ENCODE measurements around the gene SLC4A1AP. TPM values are rescaled to one million over a fixed set of nuclear protein-coding genes. Genes with fewer than 3 reads are reported as not detected.

The SLC4A1AP gene
- total RNA-seq, 1 experiment from 2014 or later = 29.7 TPM

DNA sequence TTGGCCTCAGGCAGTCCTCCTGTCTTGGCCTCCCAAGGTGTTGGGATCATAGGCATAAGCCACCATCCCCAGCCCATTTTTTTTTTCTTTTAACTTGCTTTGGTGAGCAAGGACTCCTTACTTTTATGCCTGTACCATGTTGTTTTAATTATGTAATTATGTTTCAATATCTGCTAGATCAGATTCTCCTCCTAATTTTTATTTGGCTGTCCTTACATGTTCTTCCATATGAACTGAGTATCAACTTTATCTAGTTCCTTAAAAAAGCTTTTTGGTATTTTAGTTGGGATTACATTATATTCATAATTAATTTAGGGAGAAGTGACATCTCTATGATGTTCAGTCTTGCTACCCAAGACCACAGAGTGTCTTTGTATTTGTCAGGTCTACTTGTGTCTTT lies 18.5 kb upstream of the SLC4A1AP start:
- no peaks in the 10 kb centered on the region for H3K4me1 ChIP-seq (ENCODE audit: insufficient read depth, low read length, poor library complexity, severe bottlenecking)
- POLR2A ChIA-PET (ENCODE audit: low non-redundant PET) = no interaction called here
- H3K27me3 ChIP-seq (replicated peaks; ENCODE audit: insufficient read depth, low read depth, low read length, poor library complexity) = no peaks in the 10 kb centered on the region

DNA sequence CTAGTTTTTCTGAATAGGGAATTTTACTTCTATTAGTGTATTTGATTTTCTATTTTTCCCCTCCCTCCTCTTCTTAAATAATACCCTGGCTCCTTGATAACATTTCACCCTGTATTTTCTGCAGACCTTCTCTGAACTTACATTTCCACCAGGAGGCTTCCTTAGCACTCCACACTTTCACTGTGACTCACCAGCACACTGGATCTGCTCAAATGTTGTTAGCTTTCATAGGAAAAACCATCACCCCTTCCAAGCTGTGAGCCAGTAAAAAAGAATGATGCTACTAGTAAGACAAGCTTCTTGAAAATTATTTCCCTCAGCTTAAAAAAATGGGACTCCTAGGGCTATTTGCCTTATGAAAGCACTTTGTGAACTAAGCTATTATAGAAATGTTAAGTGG lies 16.4 kb upstream of the SLC4A1AP start:
- TF ChIP-seq EZH2 (IDR thresholded peaks at IDR 0.05; ENCODE audit: borderline replicate concordance, low read depth, low read length, poor library complexity, severe bottlenecking) = no peak
- TF ChIP-seq, protein P1, sequence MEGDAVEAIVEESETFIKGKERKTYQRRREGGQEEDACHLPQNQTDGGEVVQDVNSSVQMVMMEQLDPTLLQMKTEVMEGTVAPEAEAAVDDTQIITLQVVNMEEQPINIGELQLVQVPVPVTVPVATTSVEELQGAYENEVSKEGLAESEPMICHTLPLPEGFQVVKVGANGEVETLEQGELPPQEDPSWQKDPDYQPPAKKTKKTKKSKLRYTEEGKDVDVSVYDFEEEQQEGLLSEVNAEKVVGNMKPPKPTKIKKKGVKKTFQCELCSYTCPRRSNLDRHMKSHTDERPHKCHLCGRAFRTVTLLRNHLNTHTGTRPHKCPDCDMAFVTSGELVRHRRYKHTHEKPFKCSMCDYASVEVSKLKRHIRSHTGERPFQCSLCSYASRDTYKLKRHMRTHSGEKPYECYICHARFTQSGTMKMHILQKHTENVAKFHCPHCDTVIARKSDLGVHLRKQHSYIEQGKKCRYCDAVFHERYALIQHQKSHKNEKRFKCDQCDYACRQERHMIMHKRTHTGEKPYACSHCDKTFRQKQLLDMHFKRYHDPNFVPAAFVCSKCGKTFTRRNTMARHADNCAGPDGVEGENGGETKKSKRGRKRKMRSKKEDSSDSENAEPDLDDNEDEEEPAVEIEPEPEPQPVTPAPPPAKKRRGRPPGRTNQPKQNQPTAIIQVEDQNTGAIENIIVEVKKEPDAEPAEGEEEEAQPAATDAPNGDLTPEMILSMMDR (conservative IDR thresholded peaks at IDR 0.05; ENCODE audit: low read depth, low read length) = no peak
- POLR2A ChIA-PET (ENCODE audit: low non-redundant PET) = no interaction called here
- Histone ChIP-seq H3K27me3 (replicated peaks; ENCODE audit: insufficient read depth, low read depth, low read length, poor library complexity) (no peaks in the 10 kb centered on the region), H3K9me3 (ENCODE audit: low read depth, low read length, poor library complexity, severe bottlenecking) (no peaks in the 10 kb centered on the region), H3K27ac (ENCODE audit: low read depth, low read length, poor library complexity, severe bottlenecking) (no peak overlapping the region), H3K4me1 (ENCODE audit: insufficient read depth, low read length, poor library complexity, severe bottlenecking) (no peaks in the 10 kb centered on the region), H3K36me3 (ENCODE audit: insufficient read depth, low read length, poor library complexity, severe bottlenecking) (peaks cover 68% of the 10 kb centered on the region), H3K4me3 (ENCODE audit: low read depth, low read length, poor library complexity, severe bottlenecking) (no peak overlapping the region)
- CTCF ChIA-PET = no interaction called here
- DNase-seq (ENCODE audit: low spot score) = no peak
- BruUV-seq (replicated peaks) = no TSS peak
- intact Hi-C loops (cut with micrococcal nuclease; ENCODE audit: unreplicated experiment) = no loop called here

More for the DNA sequence above, 18.5 kb upstream of the SLC4A1AP start:
- Histone ChIP-seq H3K4me3 (ENCODE audit: low read depth, low read length, poor library complexity, severe bottlenecking) (no peak overlapping the region), H3K9me3 (ENCODE audit: low read depth, low read length, poor library complexity, severe bottlenecking) (no peaks in the 10 kb centered on the region), H3K27ac (ENCODE audit: low read depth, low read length, poor library complexity, severe bottlenecking) (no peak overlapping the region), H3K36me3 (ENCODE audit: insufficient read depth, low read length, poor library complexity, severe bottlenecking) (peaks cover 65% of the 10 kb centered on the region)
- TF ChIP-seq, protein P1 (conservative IDR thresholded peaks at IDR 0.05; ENCODE audit: low read depth, low read length) = no peak
- DNase-seq (ENCODE audit: low spot score) = no peak
- CTCF ChIA-PET = no interaction called here
- intact Hi-C loops (cut with micrococcal nuclease; ENCODE audit: unreplicated experiment) = no loop called here
- BruUV-seq (replicated peaks) = no TSS peak

DNA sequence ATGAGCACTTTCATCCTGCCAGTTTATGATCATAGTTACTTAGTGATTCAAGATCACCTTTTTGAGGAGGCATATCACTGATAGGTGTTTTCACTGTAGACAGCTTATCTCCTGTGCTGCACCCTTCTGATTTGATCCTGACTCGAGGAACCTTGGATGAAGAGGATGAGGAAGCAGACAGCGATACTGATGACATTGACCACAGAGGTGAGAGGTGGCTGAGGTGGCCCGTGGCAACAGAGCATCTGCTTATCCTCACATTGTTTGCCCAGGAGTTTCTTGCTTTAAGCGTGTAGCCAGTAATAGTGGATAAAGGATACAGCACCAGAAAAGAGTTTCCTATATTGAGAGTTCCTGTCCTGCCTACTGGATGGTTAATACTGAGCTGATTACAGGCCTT lies 16.0 kb upstream of the SLC4A1AP start:
- H3K27me3 ChIP-seq (replicated peaks; ENCODE audit: insufficient read depth, low read depth, low read length, poor library complexity) = no peaks in the 10 kb centered on the region
- TF ChIP-seq EZH2 (IDR thresholded peaks at IDR 0.05; ENCODE audit: borderline replicate concordance, low read depth, low read length, poor library complexity, severe bottlenecking) = no peak
- TF ChIP-seq, protein P1 (conservative IDR thresholded peaks at IDR 0.05; ENCODE audit: low read depth, low read length) = no peak
- H3K27ac ChIP-seq (ENCODE audit: low read depth, low read length, poor library complexity, severe bottlenecking) = no peak overlapping the region
- BruUV-seq (replicated peaks) = no TSS peak
- H3K4me3 ChIP-seq (ENCODE audit: low read depth, low read length, poor library complexity, severe bottlenecking) = no peak overlapping the region
- ChIA-PET POLR2A (ENCODE audit: low non-redundant PET) (no interaction called here), CTCF (no interaction called here)
- no peak for DNase-seq (ENCODE audit: low spot score)
- H3K36me3 ChIP-seq (ENCODE audit: insufficient read depth, low read length, poor library complexity, severe bottlenecking) = peaks cover 68% of the 10 kb centered on the region
- intact Hi-C loops (cut with micrococcal nuclease; ENCODE audit: unreplicated experiment) = no loop called here
- H3K4me1 ChIP-seq (ENCODE audit: insufficient read depth, low read length, poor library complexity, severe bottlenecking) = no peaks in the 10 kb centered on the region
- H3K9me3 ChIP-seq (ENCODE audit: low read depth, low read length, poor library complexity, severe bottlenecking) = no peaks in the 10 kb centered on the region

Data from A673 (cell line).